Activated CD8-positive, alpha-beta memory T cell treated with anti-CD3 and anti-CD28 coated beads for 24 hours (primary cell): ENCODE data around the gene ROR1.
"Not testable (repeated sequence)": the region's sequence is repeated elsewhere in the genome, so short reads cannot be mapped to it uniquely, and the experiment has no call there.

Source experiments
- DNase-seq: peaks from one replicate; pipeline ENCODE4 v3.0.0-alpha.2; 2020

ROR1 gene

GRCh38 chr1:64072089-64072793, 298.4 kb downstream of the ROR1 start:
- DNase-seq, result no peak

- DNase-seq, result no peak
These were observed 299.9 kb downstream of the ROR1 start for GRCh38 chr1:64073705-64074104.

GRCh38 chr1:64074767-64075166, 300.9 kb downstream of the ROR1 start:
- no peak for DNase-seq

- DNase-seq, result no peak
These were observed 303.6 kb downstream of the ROR1 start for GRCh38 chr1:64077281-64077940.

GRCh38 chr1:64080941-64081562, 307.2 kb downstream of the ROR1 start:
- no peak for DNase-seq

- no peak for DNase-seq
These were observed 308.6 kb downstream of the ROR1 start for GRCh38 chr1:64082459-64082858.

- DNase-seq, result no peak
These were observed 310.6 kb downstream of the ROR1 start for GRCh38 chr1:64084451-64084850.

- no peak for DNase-seq
These were observed 314.0 kb downstream of the ROR1 start for GRCh38 chr1:64087768-64088167.

GRCh38 chr1:64090436-64090835, 316.6 kb downstream of the ROR1 start:
- no peak for DNase-seq

- DNase-seq, result no peak
These were observed 319.1 kb downstream of the ROR1 start for GRCh38 chr1:64092851-64093371.

- DNase-seq, result no peak
These were observed 320.1 kb downstream of the ROR1 start for GRCh38 chr1:64093941-64094340.

- no peak for DNase-seq
These were observed 322.0 kb downstream of the ROR1 start for GRCh38 chr1:64095832-64096231.

GRCh38 chr1:64097859-64098258, 324.0 kb downstream of the ROR1 start:
- no peak for DNase-seq

GRCh38 chr1:64098436-64098835, 324.6 kb downstream of the ROR1 start:
- no peak for DNase-seq

- no peak for DNase-seq
These were observed 325.2 kb downstream of the ROR1 start for GRCh38 chr1:64098846-64099582.

GRCh38 chr1:64100791-64101190, 327.0 kb downstream of the ROR1 start:
- DNase-seq, result no peak

GRCh38 chr1:64104585-64104984, 330.8 kb downstream of the ROR1 start:
- not testable (repeated sequence) for DNase-seq

GRCh38 chr1:64107118-64107519, 333.3 kb downstream of the ROR1 start:
- DNase-seq, result no peak

- DNase-seq, result no peak
These were observed 333.8 kb downstream of the ROR1 start for GRCh38 chr1:64107632-64108031.

- DNase-seq, result no peak
These were observed 337.3 kb downstream of the ROR1 start for GRCh38 chr1:64110924-64111777.

GRCh38 chr1:64111787-64112186, 338.0 kb downstream of the ROR1 start:
- no peak for DNase-seq

GRCh38 chr1:64112281-64112680, 338.5 kb downstream of the ROR1 start:
- DNase-seq, result no peak
